ENCODE measurements around the gene STAP1. TPM values are rescaled to one million over a fixed set of nuclear protein-coding genes. Genes with fewer than 3 reads are reported as not detected.
"Not testable (repeated sequence)": the region's sequence is repeated elsewhere in the genome, so short reads cannot be mapped to it uniquely, and the experiment has no call there.

STAP1 gene
- total RNA-seq, 6 donors from 2014 or later = 0.89 to 2.7 (median 1.7) TPM; not detected in 2

DNA sequence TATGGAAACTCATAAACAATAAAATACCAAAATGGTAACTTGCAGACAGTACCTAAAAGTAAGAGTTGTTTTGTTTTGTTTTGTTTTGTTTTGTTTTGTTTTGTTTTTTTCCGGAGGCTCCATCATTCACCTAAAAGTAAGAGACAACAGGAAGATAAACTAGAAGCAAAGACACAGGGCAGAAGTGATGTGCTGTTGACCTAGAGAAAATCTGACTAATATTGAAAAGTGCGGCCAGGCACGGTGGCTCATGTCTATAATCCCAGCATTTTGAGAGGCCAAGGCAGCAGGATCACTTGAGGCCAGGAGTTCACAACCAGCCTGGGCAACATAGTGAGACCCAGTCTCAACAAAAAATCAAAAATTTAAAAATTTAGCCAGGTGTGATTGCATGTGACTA, 7.7 kb upstream of the STAP1 start:
- no peak for TF ChIP-seq POLR2A (IDR thresholded peaks at IDR 0.05)
- TF ChIP-seq POLR2AphosphoS5 (IDR thresholded peaks at IDR 0.05) = no peak
- TF ChIP-seq EP300 (IDR thresholded peaks at IDR 0.05) = no peak
- no peak for TF ChIP-seq CTCF (IDR thresholded peaks at IDR 0.05)
- Histone ChIP-seq H3K4me1 (peaks cover 0 to 4% (median 3%) of the 10 kb centered on the region in 4 donors), H3K4me3 (no peak overlapping the region), H3K9me3 (no peaks in the 10 kb centered on the region), H3K27me3 (no peaks in the 10 kb centered on the region), H3K36me3 (no peaks in the 10 kb centered on the region), H3K27ac (no peak overlapping the region)
- DNase-seq (no peak), ATAC-seq (ENCODE audit: low FRiP score in 2 of 2) (no peak)
- WGBS, 2 donors = 88 to 94% methylated on average over 3 of the region's 3 CpGs

GRCh38 chr4:67552146-67552792, 6.3 kb upstream of the STAP1 start:
- ATAC-seq (ENCODE audit: low FRiP score in 2 of 2); H3K9me3 ChIP-seq; H3K36me3 ChIP-seq; H3K27me3 ChIP-seq; DNase-seq; H3K27ac ChIP-seq; H3K4me1 ChIP-seq; H3K4me3 ChIP-seq: not testable (repeated sequence)
- whole genome bisulfite sequencing, 2 donors = 53 to 61% methylated on average over 4 of the region's 4 CpGs

DNA sequence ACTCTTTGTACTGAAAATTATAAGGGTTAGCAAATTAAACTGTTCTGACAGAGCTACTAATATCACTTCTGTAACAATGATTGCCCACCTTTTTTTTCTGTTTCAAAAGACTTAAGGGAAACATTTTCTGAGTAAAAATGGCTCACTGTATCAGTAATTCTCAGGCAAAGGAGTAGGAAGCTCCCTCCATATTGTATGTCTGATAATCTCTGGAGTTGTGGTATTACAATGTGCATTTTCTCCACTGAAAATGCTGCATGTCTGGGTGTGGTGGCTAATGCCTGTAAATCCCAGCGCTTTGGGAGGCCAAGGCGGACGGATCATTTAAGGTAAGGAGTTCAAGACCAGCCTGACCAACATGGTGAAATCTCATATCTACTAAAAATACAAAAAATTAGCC, 4.4 kb upstream of the STAP1 start:
- 90 to 95% methylated on average over 3 of the region's 3 CpGs for WGBS, 2 donors
- no peaks in the 10 kb centered on the region for H3K36me3 ChIP-seq
- H3K27ac ChIP-seq = no peak overlapping the region
- ATAC-seq (ENCODE audit: low FRiP score in 2 of 2) = no peak
- H3K4me1 ChIP-seq = no peaks in the 10 kb centered on the region
- H3K4me3 ChIP-seq = no peak overlapping the region
- DNase-seq = no peak
- no peaks in the 10 kb centered on the region for H3K9me3 ChIP-seq
- TF ChIP-seq POLR2AphosphoS5 (IDR thresholded peaks at IDR 0.05) = no peak
- no peak for TF ChIP-seq POLR2A (IDR thresholded peaks at IDR 0.05)
- no peak for TF ChIP-seq EP300 (IDR thresholded peaks at IDR 0.05)
- no peak for TF ChIP-seq CTCF (IDR thresholded peaks at IDR 0.05)
- no peaks in the 10 kb centered on the region for H3K27me3 ChIP-seq

- 67 to 78% methylated on average over 3 of the region's 3 CpGs for WGBS, 2 donors
- Histone ChIP-seq H3K9me3 (no peaks in the 10 kb centered on the region), H3K27me3 (no peaks in the 10 kb centered on the region), H3K27ac (no peak overlapping the region), H3K36me3 (no peaks in the 10 kb centered on the region), H3K4me3 (no peak overlapping the region), H3K4me1 (no peaks in the 10 kb centered on the region)
- ATAC-seq (ENCODE audit: low FRiP score in 2 of 2) = no peak
- no peak for DNase-seq
- TF ChIP-seq POLR2AphosphoS5 (IDR thresholded peaks at IDR 0.05) (no peak), EP300 (IDR thresholded peaks at IDR 0.05) (no peak), POLR2A (IDR thresholded peaks at IDR 0.05) (no peak), CTCF (IDR thresholded peaks at IDR 0.05) (no peak)
Measured at GRCh38 chr4:67555447-67555846, 3.1 kb upstream of the STAP1 start.

- no peak overlapping the region for H3K27ac ChIP-seq
- DNase-seq (no peak), ATAC-seq (ENCODE audit: low FRiP score in 2 of 2) (no peak)
- H3K4me1 ChIP-seq = no peaks in the 10 kb centered on the region
- no peaks in the 10 kb centered on the region for H3K27me3 ChIP-seq
- TF ChIP-seq EP300 (IDR thresholded peaks at IDR 0.05) = no peak
- no peak for TF ChIP-seq CTCF (IDR thresholded peaks at IDR 0.05)
- TF ChIP-seq POLR2A (IDR thresholded peaks at IDR 0.05) = no peak
- TF ChIP-seq POLR2AphosphoS5 (IDR thresholded peaks at IDR 0.05) = no peak
- 53% methylated on average over 2 of the region's 2 CpGs for WGBS, 2 donors
- H3K9me3 ChIP-seq = no peaks in the 10 kb centered on the region
- H3K36me3 ChIP-seq = no peaks in the 10 kb centered on the region
- H3K4me3 ChIP-seq = no peak overlapping the region
Measured at GRCh38 chr4:67556436-67556835, 2.1 kb upstream of the STAP1 start.

Measured in upper lobe of left lung (tissue), 6 donors.